K562 (cell line): ENCODE measurements around the gene TDRD9. TPM values are rescaled to one million over a fixed set of nuclear protein-coding genes. Genes with fewer than 3 reads are reported as not detected.

ENCODE experiments used
- ATAC-seq: fragments of 200-7000 bp; cut with Tn5 transposase; 3 replicates; pipeline ENCODE4 v1.9.1; 2020; ENCODE audit warnings: moderate library complexity
- BruUV-seq: library from RNA; stranded (reverse); fragments of 400-500 nt; replicated peaks from 2 replicates; lab custom pipeline; 2021; lab: Mats Ljungman, UMichigan
- CTCF ChIA-PET: fragments of 300-600 bp; formaldehyde crosslinking; extraction: SDS; loops from one replicate; lab custom pipeline; 2021; ENCODE audit warnings: low intra/inter-chr PET ratio; lab: Yijun Ruan, JAX
- POLR2A ChIA-PET: fragments of 300-600, 350-650 bp; sonication (Branson Sonifier 250); formaldehyde crosslinking; extraction: SDS; loops from one replicate; lab custom pipeline; 2021; ENCODE audit warnings: antibody characterized with exemption, inconsistent platforms; lab: Yijun Ruan, JAX
- DNase-seq, 4 experiments: peaks; one replicate each; pipeline versions ENCODE4 v3.0.0 to v3.0.0-alpha.2; 2011 to 2018; ENCODE audit warnings: low spot score in 3 of 4, mixed read lengths in 3 of 4; ENCODE audit errors: extremely low read depth in 1 of 4
- FAIRE-seq: peaks from 2 replicates; lab custom pipeline; 2011; peaks lifted over from hg19 to GRCh38; lab: Jason Lieb, UNC
- H2AFZ ChIP-seq: 2 replicates; pipeline ENCODE4 v1.6.0; 2011; ENCODE audit warnings: low read depth, low read length, control low read depth, inconsistent platforms
- H3K27ac ChIP-seq: fragments of 200-600 bp; 3 replicates; pipeline ENCODE4 v1.8.0; 2011; ENCODE audit warnings: low read depth, mild to moderate bottlenecking, control low read depth, inconsistent platforms, low read length, moderate library complexity, mixed read lengths; ENCODE audit errors: extremely low read depth
- H3K27me3 ChIP-seq, 2 experiments: fragments of 300-600 bp in 1 of 2; 2 replicates in 1 of 2; 3 replicates in 1 of 2; pipeline versions ENCODE4 v1.6.0 to v1.8.0; 2011; ENCODE audit warnings: inconsistent platforms in 2 of 2, low read length in 2 of 2, mild to moderate bottlenecking in 1 of 2, mixed read lengths in 1 of 2, moderate library complexity in 1 of 2; ENCODE audit not compliant: control insufficient read depth in 2 of 2, insufficient read depth in 2 of 2
- H3K36me3 ChIP-seq: fragments of 300-600 bp; 3 replicates; pipeline ENCODE4 v1.8.0; 2011; ENCODE audit warnings: mild to moderate bottlenecking, low read length, inconsistent platforms; ENCODE audit not compliant: control insufficient read depth, insufficient read depth
- H3K4me1 ChIP-seq, 2 experiments: fragments of 200-600 bp in 1 of 2; replicated peaks in 1 of 2; 2 replicates in 1 of 2; 3 replicates in 1 of 2; pipeline versions ENCODE4 v1.5.1 to v1.8.0; 2011; ENCODE audit warnings: inconsistent platforms in 2 of 2, low read length in 2 of 2, mild to moderate bottlenecking in 1 of 2, mixed read lengths in 1 of 2, moderate library complexity in 1 of 2; ENCODE audit not compliant: control insufficient read depth in 2 of 2, insufficient read depth in 2 of 2
- H3K4me2 ChIP-seq: 2 replicates; pipeline ENCODE4 v1.6.1; 2011; ENCODE audit warnings: low read length, control low read depth, inconsistent platforms, mixed read lengths; ENCODE audit not compliant: insufficient read depth
- H3K4me3 ChIP-seq: fragments of 200-600 bp; sonication (generic), shearing (Covaris generic); 2 replicates; pipeline ENCODE4 v1.5.1; 2016; ENCODE audit warnings: control low read depth, inconsistent platforms
- H3K79me2 ChIP-seq: fragments of 200-600 bp; 3 replicates; pipeline ENCODE4 v1.8.0; 2011; ENCODE audit warnings: low read length, inconsistent platforms; ENCODE audit not compliant: control insufficient read depth, insufficient read depth
- H3K9ac ChIP-seq, 2 experiments: 2 replicates each; pipeline versions ENCODE4 v1.6.0 to v1.6.1; 2011; ENCODE audit warnings: low read depth in 2 of 2, low read length in 2 of 2, control low read depth in 1 of 2, inconsistent platforms in 1 of 2, mild to moderate bottlenecking in 1 of 2, mixed read lengths in 1 of 2; ENCODE audit not compliant: insufficient read depth in 1 of 2
- H3K9me1 ChIP-seq: one replicate; pipeline ENCODE4 v1.6.0; 2011; ENCODE audit warnings: inconsistent platforms, mild to moderate bottlenecking, low read length, moderate library complexity; ENCODE audit not compliant: control insufficient read depth, insufficient read depth
- H3K9me3 ChIP-seq: replicated peaks from 2 replicates; pipeline ENCODE4 v1.5.1; 2011; ENCODE audit warnings: low read depth, low read length, inconsistent platforms; ENCODE audit not compliant: control insufficient read depth, insufficient read depth
- H4K20me1 ChIP-seq: replicated peaks from 2 replicates; pipeline ENCODE4 v1.6.1; 2011; ENCODE audit warnings: low read length, inconsistent platforms, mixed read lengths; ENCODE audit not compliant: control insufficient read depth, insufficient read depth
- CTCF ChIP-seq, 3 experiments: IDR thresholded peaks in 2 of 3; conservative IDR thresholded peaks in 1 of 3; 2 replicates each; pipeline ENCODE4 v1.5.1; 2011 to 2012; ENCODE audit warnings: low read length in 3 of 3, mild to moderate bottlenecking in 3 of 3, control low read depth in 2 of 3, improper control_type of control experiment in 1 of 3, inconsistent platforms in 1 of 3, low read depth in 1 of 3, mixed read lengths in 1 of 3, moderate library complexity in 1 of 3; ENCODE audit not compliant: insufficient read depth in 2 of 3
- MTA1 ChIP-seq: fragments of 450-650 bp; IDR thresholded peaks from 2 replicates; pipeline ENCODE4 v1.6.1; 2017; ENCODE audit warnings: borderline replicate concordance
- RERE ChIP-seq: sonication (generic); formaldehyde crosslinking; IDR thresholded peaks from 2 replicates; pipeline ENCODE4 v1.8.0; 2023; ENCODE audit warnings: missing genetic modification reagents, mild to moderate bottlenecking, borderline replicate concordance
- ZFP36 ChIP-seq: fragments of 150-350 bp; IDR thresholded peaks from 2 replicates; pipeline ENCODE4 v1.6.1; 2018; ENCODE audit warnings: low read length, low read depth; ENCODE audit not compliant: partially characterized antibody
- ZNF785 ChIP-seq: fragments of 250-450 bp; sonication (Bioruptor Pico); IDR thresholded peaks from 2 replicates; pipeline ENCODE4 v1.4.0; 2020; ENCODE audit warnings: mild to moderate bottlenecking
- WGBS: fragments of 100-300 bp; shearing (Covaris generic); methylation state at CpG from one replicate; pipeline ENCODE4 v1.1.6; 2016; ENCODE audit warnings: low coverage, mixed read lengths; ENCODE audit not compliant: insufficient coverage; ENCODE audit errors: missing lambda C conversion rate; 5-methylcytosine and 5-hydroxymethylcytosine counted together
- in situ Hi-C: fragments of 300-500 bp; cut with MboI; formaldehyde crosslinking; loops from 4 replicates; pipeline ENCODE4 v1.15.0; 2018; ENCODE audit warnings: inconsistent platforms, mixed read lengths
- intact Hi-C: fragments of 100-400 bp; cut with micrococcal nuclease; formaldehyde crosslinking; loops from 2 replicates; pipeline ENCODE4 v1.14.2; 2022
- polyA plus RNA-seq, 8 experiments: library from polyadenylated mRNA; depleted of rRNA in 4 of 8; stranded (reverse) in 5 of 8; unstranded in 3 of 8; fragments of >200 nt; fragmentation: Nextera tagmentation in 2 of 8; fragmentation: Illumina TruSeq in 1 of 8; extraction: Ambion mirVana in 2 of 8; extraction: Trizol in 1 of 8; gene quantifications; 2 replicates each; pipeline versions ENCODE4 v1.2.1 to v1.2.3, GENCODE V29; 2011 to 2014; ENCODE audit warnings: inconsistent platforms in 1 of 8, missing spikeins in 1 of 8
- total RNA-seq, 7 experiments: library from RNA; depleted of rRNA in 6 of 7; stranded (reverse); fragments of >200 nt in 6 of 7; fragmentation: Illumina TruSeq in 2 of 7; extraction: Trizol in 2 of 7; gene quantifications; 2 replicates each; pipeline versions ENCODE4 v1.2.1 to v1.2.3, GENCODE V29; 2011 to 2021; ENCODE audit warnings: low replicate concordance in 1 of 7

TDRD9 gene
- total and polyA plus RNA-seq, 9 of the 15 experiments (the other 6 are each of a cell fraction or from before 2014, with no cell fraction given): 0.04 to 0.14 (median 0.04) TPM; not detected in 5

GRCh38 chr14:104026024-104026423 lies 97.8 kb downstream of the TDRD9 start:
- no peaks in the 10 kb centered on the region for H3K9me1 ChIP-seq
- no TSS peak for BruUV-seq
- no peak overlapping the region for H2AFZ ChIP-seq
- no peaks in the 10 kb centered on the region for H3K4me1 ChIP-seq
- ChIA-PET POLR2A (interaction anchor here (1.1 kb wide), 1 partner anchor 9 kb away, joined by 6 read pairs; no protein-coding TSS in a partner anchor), CTCF (no interaction called here)
- in situ Hi-C loops (no loop called here), intact Hi-C loops (no loop called here)
- H3K79me2 ChIP-seq: no peaks in the 10 kb centered on the region
- H3K4me2 ChIP-seq: no peak overlapping the region
- DNase-seq (no peak), ATAC-seq (peak; percentile 59; the same call in 1 of the 3 replicates), FAIRE-seq (no peak)
- H3K36me3 ChIP-seq: no peaks in the 10 kb centered on the region
- no peak overlapping the region for H3K27ac ChIP-seq
- WGBS: 0% methylated on average over 1 of the region's 1 CpG
- no peak overlapping the region for H3K9ac ChIP-seq
- no peak overlapping the region for H3K4me3 ChIP-seq
- peaks cover 0 to 5% of the 10 kb centered on the region in 2 experiments; a peak in 2 of 5 replicates for H3K27me3 ChIP-seq
- TF ChIP-seq ZFP36: no peak
- 0 out of 6 replicates have a peak, but pooled peaks of 1 of the 3 experiments have one; percentile 13 for TF ChIP-seq CTCF (IDR thresholded peaks at IDR 0.05 in 2 of 3, conservative IDR thresholded peaks at IDR 0.05 in 1 of 3; ENCODE audit: insufficient read depth in 2 of 3, low read depth in 1 of 3, low read length in 3 of 3)
- no peaks in the 10 kb centered on the region for H3K9me3 ChIP-seq
- H4K20me1 ChIP-seq: no peaks in the 10 kb centered on the region

GRCh38 chr14:104030958-104031357 lies 102.7 kb downstream of the TDRD9 start:
- Histone ChIP-seq H3K36me3 (no peaks in the 10 kb centered on the region), H3K4me3 (no peak overlapping the region), H3K27me3 (peaks cover 3 to 26% of the 10 kb centered on the region in 2 experiments; a peak in 3 of 5 replicates), H4K20me1 (no peaks in the 10 kb centered on the region), H3K27ac (no peak overlapping the region), H3K79me2 (no peaks in the 10 kb centered on the region), H3K9ac (no peak overlapping the region), H3K9me3 (no peaks in the 10 kb centered on the region), H3K4me2 (no peak overlapping the region), H3K9me1 (no peaks in the 10 kb centered on the region), H2AFZ (no peak overlapping the region), H3K4me1 (no peaks in the 10 kb centered on the region)
- DNase-seq: no peak
- WGBS: 0% methylated on average over 3 of the region's 3 CpGs
- CTCF ChIA-PET: no interaction called here
- POLR2A ChIA-PET: interaction anchor here (0.5 to 0.7 kb wide), 2 partner anchors 211 to 615 kb away, joined by 3 read pairs; no protein-coding TSS in a partner anchor
- in situ Hi-C loops (no loop called here), intact Hi-C loops (no loop called here)
- FAIRE-seq: no peak
- BruUV-seq: no TSS peak
- no peak for ATAC-seq
- no peak for TF ChIP-seq ZNF785 (CRISPR knock-in tag)
- no peak for TF ChIP-seq MTA1
- no peak for TF ChIP-seq RERE (CRISPR knock-in tag)
